ENCODE measurements around the gene CDRT4. TPM values are rescaled to one million over a fixed set of nuclear protein-coding genes. Genes with fewer than 3 reads are reported as not detected.
A peak's percentile ranks its signal among the peaks of the same experiment; 100 is the strongest.
"Not testable (repeated sequence)": the region's sequence is repeated elsewhere in the genome, so short reads cannot be mapped to it uniquely, and the experiment has no call there.

CDRT4 gene
- total RNA-seq, 1 donor from 2014 or later = 1.4 TPM

DNA sequence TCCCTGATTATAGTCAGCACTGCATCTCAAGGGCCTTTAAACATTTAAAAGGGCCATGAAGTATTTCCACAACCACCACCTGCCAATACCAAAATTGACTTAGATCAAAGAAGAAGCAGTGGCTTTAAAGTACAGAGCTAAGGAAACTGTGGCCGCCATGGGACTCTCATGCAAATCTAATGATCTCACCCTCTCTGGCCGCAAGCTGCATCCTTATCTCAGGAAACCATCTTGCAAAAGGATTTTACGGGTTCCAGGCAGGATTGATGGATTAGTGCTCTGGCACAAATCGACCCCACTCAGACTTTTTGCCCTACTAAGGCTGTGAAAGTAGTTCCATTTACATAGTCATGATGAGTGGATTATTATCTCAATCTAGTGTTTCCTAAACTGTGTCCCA is 22.6 kb downstream of the CDRT4 start:
- intact Hi-C loops (cut with micrococcal nuclease) = no loop called here
- H3K27ac ChIP-seq (replicated peaks) = no peak overlapping the region
- no peaks in the 10 kb centered on the region for H3K9me3 ChIP-seq (replicated peaks)
- H3K4me3 ChIP-seq = no peak overlapping the region
- no peak for TF ChIP-seq CTCF (IDR thresholded peaks at IDR 0.05; ENCODE audit: borderline replicate concordance)
- H3K27me3 ChIP-seq (ENCODE audit: low read depth) = no peaks in the 10 kb centered on the region
- no peaks in the 10 kb centered on the region for H3K36me3 ChIP-seq
- DNase-seq = no peak
- peaks cover 46% of the 10 kb centered on the region for H3K4me1 ChIP-seq

GRCh38 chr17:15442311-15443180 is 24.9 kb downstream of the CDRT4 start:
- intact Hi-C loops (cut with micrococcal nuclease) = no loop called here
- Histone ChIP-seq H3K4me1 (peaks cover 41% of the 10 kb centered on the region), H3K4me3 (no peak overlapping the region), H3K9me3 (replicated peaks) (no peaks in the 10 kb centered on the region), H3K27ac (replicated peaks) (no peak overlapping the region), H3K27me3 (ENCODE audit: low read depth) (no peaks in the 10 kb centered on the region), H3K36me3 (no peaks in the 10 kb centered on the region)
- no peak for TF ChIP-seq CTCF (IDR thresholded peaks at IDR 0.05; ENCODE audit: borderline replicate concordance)
- no peak for DNase-seq

GRCh38 chr17:15441315-15441714 is 26.1 kb downstream of the CDRT4 start:
- TF ChIP-seq CTCF (IDR thresholded peaks at IDR 0.05; ENCODE audit: borderline replicate concordance) = no peak
- no peak for DNase-seq
- no peak overlapping the region for H3K4me3 ChIP-seq
- H3K27me3 ChIP-seq (ENCODE audit: low read depth) = no peaks in the 10 kb centered on the region
- H3K36me3 ChIP-seq = no peaks in the 10 kb centered on the region
- H3K9me3 ChIP-seq (replicated peaks) = no peaks in the 10 kb centered on the region
- intact Hi-C loops (cut with micrococcal nuclease) = no loop called here
- H3K27ac ChIP-seq (replicated peaks) = no peak overlapping the region
- peaks cover 47% of the 10 kb centered on the region for H3K4me1 ChIP-seq

DNA sequence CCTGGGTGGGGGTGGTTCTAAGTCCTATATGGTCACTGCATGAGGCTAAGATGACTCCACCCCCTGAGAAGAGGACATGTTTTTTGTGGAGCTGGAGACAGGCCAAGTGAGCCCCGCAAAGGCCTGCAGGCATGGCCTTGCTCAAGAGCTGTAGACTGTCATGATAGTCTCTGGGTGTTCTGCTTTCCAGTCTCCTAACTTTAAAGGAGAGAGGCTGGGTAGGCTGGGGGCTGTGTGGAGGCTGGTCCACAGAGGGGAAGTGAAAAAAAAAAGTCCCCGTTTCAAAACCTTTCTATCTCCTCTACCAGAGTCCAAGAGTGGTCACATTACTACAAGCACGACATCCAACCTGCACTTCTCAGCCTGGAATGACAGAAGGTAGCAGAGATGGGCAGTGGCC is 27.1 kb downstream of the CDRT4 start:
- DNase-seq = no peak
- TF ChIP-seq CTCF (IDR thresholded peaks at IDR 0.05; ENCODE audit: borderline replicate concordance) = no peak
- Histone ChIP-seq H3K4me3 (no peak overlapping the region), H3K27me3 (ENCODE audit: low read depth) (no peaks in the 10 kb centered on the region), H3K27ac (replicated peaks) (no peak overlapping the region), H3K4me1 (peaks cover 47% of the 10 kb centered on the region), H3K9me3 (replicated peaks) (no peaks in the 10 kb centered on the region), H3K36me3 (no peaks in the 10 kb centered on the region)
- intact Hi-C loops (cut with micrococcal nuclease) = no loop called here

DNA sequence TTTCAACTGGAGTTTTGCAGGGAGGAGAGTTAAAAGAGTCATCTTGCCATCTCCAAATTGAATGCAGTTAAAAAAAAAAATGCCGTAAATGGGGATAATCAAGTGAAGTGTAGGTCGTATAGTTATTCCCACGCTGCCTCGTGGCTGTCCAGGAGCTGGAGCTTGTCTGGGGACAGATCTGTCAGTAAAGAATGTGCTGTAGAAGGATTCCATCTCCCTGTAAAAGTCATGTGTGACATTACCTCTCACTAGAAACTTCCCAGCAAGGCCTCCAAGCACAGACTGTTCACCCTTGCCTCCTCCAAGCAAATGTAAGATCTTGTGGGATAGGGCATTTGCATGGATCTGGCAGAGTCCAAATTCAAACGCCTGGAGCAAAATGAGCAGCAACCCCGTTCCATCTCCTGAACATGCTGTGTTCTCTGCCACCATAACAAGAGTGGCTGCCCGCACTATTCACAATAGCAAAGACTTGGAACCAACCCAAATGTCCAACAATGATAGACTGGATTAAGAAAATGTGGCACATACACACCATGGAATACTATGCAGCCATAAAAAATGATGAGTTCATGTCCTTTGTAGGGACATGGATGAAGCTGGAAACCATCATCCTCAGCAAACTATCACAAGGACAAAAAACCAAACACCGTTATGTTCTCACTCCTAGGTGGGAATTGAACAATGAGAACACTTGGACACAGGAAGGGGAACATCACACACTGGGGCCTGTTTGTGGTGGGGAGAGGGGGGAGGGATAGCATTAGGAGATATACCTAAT is 28.0 kb downstream of the CDRT4 start:
- H3K4me3 ChIP-seq; H3K36me3 ChIP-seq; intact Hi-C loops (cut with micrococcal nuclease); H3K9me3 ChIP-seq (replicated peaks); H3K27me3 ChIP-seq (ENCODE audit: low read depth); DNase-seq: not testable (repeated sequence)
- H3K4me1 ChIP-seq = peaks cover 55% of the 10 kb centered on the region
- peak overlapping the region; percentile 87 for H3K27ac ChIP-seq (replicated peaks)
